ENCODE data around the gene REV3L. TPM values are rescaled to one million over a fixed set of nuclear protein-coding genes. Genes with fewer than 3 reads are reported as not detected.

REV3L gene
- total RNA-seq, 4 donors from 2014 or later = 25.9 to 79.1 (median 49.0) TPM

DNA sequence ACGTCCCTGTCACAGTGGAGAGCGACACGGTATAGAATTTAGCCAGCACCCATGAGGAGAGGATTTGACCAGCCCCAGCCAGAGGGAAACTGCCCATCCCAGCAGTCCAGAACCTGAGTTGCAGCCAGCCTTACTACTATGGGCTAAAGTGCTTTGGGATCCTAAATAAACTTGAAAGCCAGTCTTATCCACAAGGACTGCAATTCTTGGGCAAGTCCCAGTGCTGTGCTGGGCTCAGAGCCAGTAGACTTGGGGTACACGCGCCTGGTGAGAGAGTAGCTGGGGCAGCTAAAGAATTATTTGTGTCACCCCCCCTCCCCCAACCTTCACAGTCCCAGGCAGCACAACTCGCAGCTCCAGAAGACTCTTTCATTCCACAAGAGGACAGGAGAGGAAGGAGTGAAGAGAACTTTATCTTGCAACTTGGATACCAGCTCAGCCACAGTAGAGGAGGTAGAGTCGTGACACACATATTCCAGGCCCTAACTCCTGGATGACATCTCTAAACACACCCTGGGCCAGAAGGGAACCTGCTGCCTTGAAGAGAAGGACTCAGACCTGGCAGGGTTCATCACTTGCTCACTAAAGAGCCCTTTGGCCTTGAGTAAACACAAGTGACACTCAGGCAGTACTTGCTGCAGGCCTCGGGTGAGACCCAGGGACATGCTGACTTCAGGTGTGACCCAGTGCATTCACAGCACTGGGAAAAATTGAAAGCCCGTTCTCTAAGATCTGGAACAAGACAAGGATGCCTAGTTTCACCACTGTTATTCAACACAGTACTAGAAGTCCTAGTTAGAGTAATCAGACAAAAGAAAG is 100.3 kb downstream of the REV3L start:
- H3K27ac ChIP-seq = no peak overlapping the region
- in situ Hi-C loops (cut with MboI; ENCODE audit: low sequenced_read_pairs in 4 of 4) = no loop called here
- H3K4me1 ChIP-seq = no peaks in the 10 kb centered on the region
- H3K4me3 ChIP-seq = no peak overlapping the region
- TF ChIP-seq, protein P1, sequence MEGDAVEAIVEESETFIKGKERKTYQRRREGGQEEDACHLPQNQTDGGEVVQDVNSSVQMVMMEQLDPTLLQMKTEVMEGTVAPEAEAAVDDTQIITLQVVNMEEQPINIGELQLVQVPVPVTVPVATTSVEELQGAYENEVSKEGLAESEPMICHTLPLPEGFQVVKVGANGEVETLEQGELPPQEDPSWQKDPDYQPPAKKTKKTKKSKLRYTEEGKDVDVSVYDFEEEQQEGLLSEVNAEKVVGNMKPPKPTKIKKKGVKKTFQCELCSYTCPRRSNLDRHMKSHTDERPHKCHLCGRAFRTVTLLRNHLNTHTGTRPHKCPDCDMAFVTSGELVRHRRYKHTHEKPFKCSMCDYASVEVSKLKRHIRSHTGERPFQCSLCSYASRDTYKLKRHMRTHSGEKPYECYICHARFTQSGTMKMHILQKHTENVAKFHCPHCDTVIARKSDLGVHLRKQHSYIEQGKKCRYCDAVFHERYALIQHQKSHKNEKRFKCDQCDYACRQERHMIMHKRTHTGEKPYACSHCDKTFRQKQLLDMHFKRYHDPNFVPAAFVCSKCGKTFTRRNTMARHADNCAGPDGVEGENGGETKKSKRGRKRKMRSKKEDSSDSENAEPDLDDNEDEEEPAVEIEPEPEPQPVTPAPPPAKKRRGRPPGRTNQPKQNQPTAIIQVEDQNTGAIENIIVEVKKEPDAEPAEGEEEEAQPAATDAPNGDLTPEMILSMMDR (IDR thresholded peaks at IDR 0.05 in 4 of 5, conservative IDR thresholded peaks at IDR 0.05 in 1 of 5) = no peak
- TF ChIP-seq POLR2A (IDR thresholded peaks at IDR 0.05) = no peak
- peaks cover 0 to 83% of the 10 kb centered on the region in 2 donors for H3K36me3 ChIP-seq
- no peaks in the 10 kb centered on the region for H3K27me3 ChIP-seq
- intact Hi-C loops (cut with DNase I; ENCODE audit: low total_unique reads) = no loop called here
- no peaks in the 10 kb centered on the region for H3K9me3 ChIP-seq
- no peak for ATAC-seq
- DNase-seq = no peak

DNA sequence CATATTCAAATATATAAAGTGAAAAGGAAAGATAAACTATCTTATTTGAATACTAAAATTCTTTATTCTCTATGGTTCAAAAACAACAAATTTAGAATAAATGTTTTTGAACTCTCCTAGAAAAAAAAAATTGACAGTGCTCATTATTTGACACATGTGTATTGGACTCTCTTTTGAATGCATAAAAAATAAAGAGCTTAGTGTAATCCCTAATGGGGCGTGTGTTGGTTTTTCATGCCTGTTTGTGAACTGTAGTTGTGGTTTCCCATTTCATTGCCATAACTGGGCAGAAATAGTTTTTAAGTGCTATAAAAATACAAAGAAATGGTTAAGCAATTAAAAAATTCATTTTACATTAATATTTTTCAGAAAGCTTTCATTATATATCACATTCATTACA is 101.3 kb downstream of the REV3L start:
- in situ Hi-C loops (cut with MboI; ENCODE audit: low sequenced_read_pairs in 4 of 4) = no loop called here
- Histone ChIP-seq H3K9me3 (no peaks in the 10 kb centered on the region), H3K4me3 (no peak overlapping the region), H3K27me3 (no peaks in the 10 kb centered on the region), H3K36me3 (peaks cover 0 to 83% of the 10 kb centered on the region in 2 donors), H3K4me1 (no peaks in the 10 kb centered on the region), H3K27ac (no peak overlapping the region)
- ATAC-seq (no peak), DNase-seq (no peak)
- intact Hi-C loops (cut with DNase I; ENCODE audit: low total_unique reads) = no loop called here
- TF ChIP-seq, protein P1 (IDR thresholded peaks at IDR 0.05 in 4 of 5, conservative IDR thresholded peaks at IDR 0.05 in 1 of 5) = no peak
- TF ChIP-seq POLR2A (IDR thresholded peaks at IDR 0.05) = no peak

DNA sequence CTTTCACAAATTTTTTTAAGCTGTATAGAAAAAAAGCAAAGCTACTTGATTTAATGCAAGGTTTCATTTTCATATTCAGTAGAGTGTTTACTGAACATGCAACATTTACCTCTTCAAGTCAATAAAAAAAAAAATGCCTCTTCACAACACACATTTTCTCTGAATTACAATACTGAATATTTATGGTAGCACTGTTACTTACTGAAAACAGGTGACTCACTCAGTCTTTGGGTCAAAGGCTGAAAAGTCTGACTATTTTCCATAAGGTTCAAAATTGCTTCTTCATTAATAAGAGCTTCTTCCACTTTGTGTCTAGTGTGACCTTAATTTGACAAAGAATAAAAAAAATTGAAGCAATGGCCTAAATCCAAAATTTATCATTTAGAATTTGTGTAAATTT is 101.9 kb downstream of the REV3L start:
- no peaks in the 10 kb centered on the region for H3K4me1 ChIP-seq
- ATAC-seq (no peak), DNase-seq (no peak)
- H3K27ac ChIP-seq = no peak overlapping the region
- H3K27me3 ChIP-seq = no peaks in the 10 kb centered on the region
- H3K9me3 ChIP-seq = no peaks in the 10 kb centered on the region
- no peak overlapping the region for H3K4me3 ChIP-seq
- intact Hi-C loops (cut with DNase I; ENCODE audit: low total_unique reads) (no loop called here), in situ Hi-C loops (cut with MboI; ENCODE audit: low sequenced_read_pairs in 4 of 4) (no loop called here)
- TF ChIP-seq, protein P1 (IDR thresholded peaks at IDR 0.05 in 4 of 5, conservative IDR thresholded peaks at IDR 0.05 in 1 of 5) = no peak
- no peak for TF ChIP-seq POLR2A (IDR thresholded peaks at IDR 0.05)
- peaks cover 0 to 85% of the 10 kb centered on the region in 2 donors for H3K36me3 ChIP-seq

DNA sequence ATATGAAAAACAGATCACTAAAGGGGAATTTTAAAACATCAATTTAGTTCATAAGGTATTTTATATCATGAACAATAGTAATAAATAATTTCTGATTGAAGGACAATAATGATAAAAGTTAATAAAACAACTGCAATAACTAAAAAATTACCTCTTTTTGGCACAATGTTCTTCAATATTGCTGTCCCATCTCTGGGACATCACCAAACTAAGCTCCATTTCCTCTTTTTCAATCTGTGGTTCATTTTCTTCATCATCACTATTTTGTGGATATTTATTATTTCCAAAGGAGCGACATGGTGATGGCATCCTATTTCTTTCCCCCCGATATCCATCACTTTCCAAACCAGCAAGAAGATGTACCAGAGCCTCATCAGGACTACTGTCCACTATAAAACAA is 103.2 kb downstream of the REV3L start:
- in situ Hi-C loops (cut with MboI; ENCODE audit: low sequenced_read_pairs in 4 of 4) (no loop called here), intact Hi-C loops (cut with DNase I; ENCODE audit: low total_unique reads) (no loop called here)
- no peak overlapping the region for H3K4me3 ChIP-seq
- DNase-seq = no peak
- H3K27me3 ChIP-seq = no peaks in the 10 kb centered on the region
- no peaks in the 10 kb centered on the region for H3K4me1 ChIP-seq
- no peaks in the 10 kb centered on the region for H3K9me3 ChIP-seq
- H3K27ac ChIP-seq = no peak overlapping the region
- TF ChIP-seq POLR2A (IDR thresholded peaks at IDR 0.05) = no peak
- TF ChIP-seq, protein P1 (IDR thresholded peaks at IDR 0.05 in 4 of 5, conservative IDR thresholded peaks at IDR 0.05 in 1 of 5) = no peak
- ATAC-seq = no peak
- peaks cover 0 to 92% of the 10 kb centered on the region in 2 donors for H3K36me3 ChIP-seq

Measured in gastrocnemius medialis (tissue), 4 donors.